ENCODE results near the gene SLC66A2. TPM values are rescaled to one million over a fixed set of nuclear protein-coding genes. Genes with fewer than 3 reads are reported as not detected.

The SLC66A2 gene
- total RNA-seq, 4 donors from 2014 or later = 41.4 to 310 (median 78.5) TPM

GRCh38 chr18:79876497-79876896, 75.0 kb downstream of the SLC66A2 start:
- TF ChIP-seq CTCF (IDR thresholded peaks at IDR 0.05; ENCODE audit: low read depth) = no peak

GRCh38 chr18:79875931-79876461, 75.5 kb downstream of the SLC66A2 start:
- no peak for TF ChIP-seq CTCF (IDR thresholded peaks at IDR 0.05; ENCODE audit: low read depth)

GRCh38 chr18:79875531-79875919, 75.9 kb downstream of the SLC66A2 start:
- TF ChIP-seq CTCF (IDR thresholded peaks at IDR 0.05; ENCODE audit: low read depth) = no peak

- TF ChIP-seq CTCF (IDR thresholded peaks at IDR 0.05; ENCODE audit: low read depth) = no peak
These were observed 76.6 kb downstream of the SLC66A2 start for GRCh38 chr18:79874553-79875530.

GRCh38 chr18:79873449-79874110, 77.9 kb downstream of the SLC66A2 start:
- no peak for TF ChIP-seq CTCF (IDR thresholded peaks at IDR 0.05; ENCODE audit: low read depth)

GRCh38 chr18:79872527-79873444, 78.7 kb downstream of the SLC66A2 start:
- TF ChIP-seq CTCF (IDR thresholded peaks at IDR 0.05; ENCODE audit: low read depth) = no peak
